ENCODE data around the gene ZNF488.

- TF ChIP-seq POLR2AphosphoS5 (IDR thresholded peaks at IDR 0.05) (no peak), CTCF (IDR thresholded peaks at IDR 0.05) (no peak)
Measured at GRCh38 chr10:47356708-47357107, 27.4 kb downstream of the ZNF488 start.
